Vagina (tissue), 2 donors: ENCODE data around the gene ULK2.
"Not testable (repeated sequence)": the region's sequence is repeated elsewhere in the genome, so short reads cannot be mapped to it uniquely, and the experiment has no call there.

Experiments
- POLR2A ChIP-seq, 2 donors: fragments of 450-650 bp; IDR thresholded peaks; one replicate each; pipeline ENCODE4 v1.6.1; 2017; ENCODE audit warnings: antibody characterized with exemption in 2 of 2, mild to moderate bottlenecking in 2 of 2, moderate library complexity in 2 of 2
- POLR2AphosphoS5 ChIP-seq, 2 donors: sonication (generic); formaldehyde crosslinking; IDR thresholded peaks; one replicate each; pipeline ENCODE4 v1.9.0; 2017; ENCODE audit warnings: antibody characterized with exemption in 2 of 2, mild to moderate bottlenecking in 2 of 2, low read depth in 1 of 2; ENCODE audit not compliant: insufficient read depth in 1 of 2
- TF ChIP-seq, protein P1 (sequence below), 3 experiments: fragments of 450-650 bp in 2 of 3; fragments of 200-600 bp in 1 of 3; sonication (generic) in 1 of 3; IDR thresholded peaks; one replicate each; pipeline ENCODE4 v1.5.1; 2017 to 2019; ENCODE audit warnings: antibody characterized with exemption in 3 of 3, mild to moderate bottlenecking in 2 of 3, moderate library complexity in 2 of 3

DNA sequence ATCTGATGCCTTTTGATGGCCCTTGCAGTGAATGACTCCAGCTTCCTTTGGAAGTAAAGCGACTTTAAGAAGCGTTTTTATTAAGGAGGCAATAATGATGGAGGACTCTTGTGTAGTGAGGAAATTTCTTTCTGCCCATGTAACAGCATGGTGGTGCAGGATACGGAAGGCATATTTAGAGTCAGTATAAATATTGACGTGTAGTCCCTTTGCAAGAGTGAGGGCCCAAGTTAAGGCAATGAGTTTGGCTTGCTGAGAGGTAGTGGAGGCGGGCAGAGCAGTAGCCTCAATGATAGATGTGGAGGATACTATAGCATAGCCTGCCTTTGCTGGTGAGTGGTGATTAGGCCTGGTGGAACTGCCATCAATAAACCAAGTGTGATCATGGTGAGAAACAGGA is 22.3 kb upstream of the ULK2 start:
- not testable (repeated sequence) for TF ChIP-seq POLR2A (IDR thresholded peaks at IDR 0.05); POLR2AphosphoS5 (IDR thresholded peaks at IDR 0.05; ENCODE audit: insufficient read depth in 1 of 2, low read depth in 1 of 2)
- TF ChIP-seq, protein P1, sequence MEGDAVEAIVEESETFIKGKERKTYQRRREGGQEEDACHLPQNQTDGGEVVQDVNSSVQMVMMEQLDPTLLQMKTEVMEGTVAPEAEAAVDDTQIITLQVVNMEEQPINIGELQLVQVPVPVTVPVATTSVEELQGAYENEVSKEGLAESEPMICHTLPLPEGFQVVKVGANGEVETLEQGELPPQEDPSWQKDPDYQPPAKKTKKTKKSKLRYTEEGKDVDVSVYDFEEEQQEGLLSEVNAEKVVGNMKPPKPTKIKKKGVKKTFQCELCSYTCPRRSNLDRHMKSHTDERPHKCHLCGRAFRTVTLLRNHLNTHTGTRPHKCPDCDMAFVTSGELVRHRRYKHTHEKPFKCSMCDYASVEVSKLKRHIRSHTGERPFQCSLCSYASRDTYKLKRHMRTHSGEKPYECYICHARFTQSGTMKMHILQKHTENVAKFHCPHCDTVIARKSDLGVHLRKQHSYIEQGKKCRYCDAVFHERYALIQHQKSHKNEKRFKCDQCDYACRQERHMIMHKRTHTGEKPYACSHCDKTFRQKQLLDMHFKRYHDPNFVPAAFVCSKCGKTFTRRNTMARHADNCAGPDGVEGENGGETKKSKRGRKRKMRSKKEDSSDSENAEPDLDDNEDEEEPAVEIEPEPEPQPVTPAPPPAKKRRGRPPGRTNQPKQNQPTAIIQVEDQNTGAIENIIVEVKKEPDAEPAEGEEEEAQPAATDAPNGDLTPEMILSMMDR (IDR thresholded peaks at IDR 0.05), result not testable (repeated sequence)
